COLO668 (cell line): ENCODE measurements around the gene CPLANE1.

Experiments used
- DNase-seq: peaks from one replicate; lab custom pipeline; 2025; ENCODE audit not compliant: unreplicated experiment; lab: John Stamatoyannopoulos, UW

CPLANE1 gene

GRCh38 chr5:37071487-37071886 lies 177.7 kb downstream of the CPLANE1 start:
- no peak for DNase-seq

GRCh38 chr5:37064442-37064841 lies 184.7 kb downstream of the CPLANE1 start:
- no peak for DNase-seq

GRCh38 chr5:37063739-37064138 lies 185.4 kb downstream of the CPLANE1 start:
- no peak for DNase-seq

- no peak for DNase-seq
Observed at GRCh38 chr5:37060030-37060429, 189.1 kb downstream of the CPLANE1 start.

- no peak for DNase-seq
Observed at GRCh38 chr5:37056762-37057161, 192.4 kb downstream of the CPLANE1 start.
